ENCODE data around the gene CRACR2B. TPM values are rescaled to one million over a fixed set of nuclear protein-coding genes. Genes with fewer than 3 reads are reported as not detected.

CRACR2B gene
- total and polyA plus RNA-seq, 2 of the 13 experiments (the other 11 are each of a cell fraction or from before 2014, with no cell fraction given), result 14.9 to 21.0 TPM

- TF ChIP-seq ZBTB39 (CRISPR knock-in tag; IDR thresholded peaks at IDR 0.05), result no peak
- TF ChIP-seq POLR2AphosphoS2 (IDR thresholded peaks at IDR 0.05; ENCODE audit: low read depth, low read length), result no peak
- no peak for TF ChIP-seq ZNF777 (CRISPR knock-in tag; IDR thresholded peaks at IDR 0.05)
- no peak for TF ChIP-seq PAXIP1 (CRISPR knock-in tag; conservative IDR thresholded peaks at IDR 0.05)
- TF ChIP-seq E2F2 (CRISPR knock-in tag; IDR thresholded peaks at IDR 0.05; ENCODE audit: borderline replicate concordance), result no peak
- no peak for TF ChIP-seq SRSF4 (IDR thresholded peaks at IDR 0.05; ENCODE audit: low read depth, low read length, poor library complexity, severe bottlenecking)
- TF ChIP-seq NFIB (CRISPR knock-in tag; IDR thresholded peaks at IDR 0.05; ENCODE audit: borderline replicate concordance), result no peak
- TF ChIP-seq ZBTB38 (CRISPR knock-in tag; IDR thresholded peaks at IDR 0.05), result no peak
- TF ChIP-seq KDM5B (CRISPR knock-in tag; IDR thresholded peaks at IDR 0.05; ENCODE audit: borderline replicate concordance), result no peak
- TF ChIP-seq ZSCAN20 (CRISPR knock-in tag; IDR thresholded peaks at IDR 0.05; ENCODE audit: borderline replicate concordance), result no peak
- no peak for TF ChIP-seq ZNF615 (CRISPR knock-in tag; IDR thresholded peaks at IDR 0.05; ENCODE audit: borderline replicate concordance)
- no peak for TF ChIP-seq MYPOP (CRISPR knock-in tag; IDR thresholded peaks at IDR 0.05)
- TF ChIP-seq ETV5 (CRISPR knock-in tag; IDR thresholded peaks at IDR 0.05; ENCODE audit: borderline replicate concordance), result no peak
These were observed 4.9 kb downstream of the CRACR2B start, which contains the start of gene CD151 (continued) for GRCh38 chr11:832529-833113.

Measured in HepG2 (cell line).